PC-3 (cell line): ENCODE data around the gene CMTM4. TPM values are rescaled to one million over a fixed set of nuclear protein-coding genes. Genes with fewer than 3 reads are reported as not detected.

Experiments
- ATAC-seq: fragments of 200-7000 bp; cut with Tn5 transposase; 2 replicates; pipeline ENCODE4 v1.9.1; 2020; ENCODE audit warnings: mild to moderate bottlenecking, moderate library complexity
- BruUV-seq: library from RNA; stranded (reverse); fragments of 400-500 nt; replicated peaks from 2 replicates; lab custom pipeline; 2021; lab: Mats Ljungman, UMichigan
- CTCF ChIA-PET: fragments of 300-600 bp; sonication (Branson Sonifier 250); formaldehyde crosslinking; loops from one replicate; lab custom pipeline; 2022; ENCODE audit warnings: antibody characterized with exemption; lab: Charles Lee
- POLR2A ChIA-PET: fragments of 300-600 bp; sonication (Branson Sonifier 250); formaldehyde crosslinking; loops from one replicate; lab custom pipeline; 2022; ENCODE audit warnings: antibody characterized with exemption; ENCODE audit not compliant: unreplicated experiment; lab: Charles Lee
- DNase-seq: peaks from one replicate; pipeline ENCODE4 v3.0.0-alpha.2; 2015
- H2AFZ ChIP-seq: fragments of 300-600 bp; sonication (generic); 2 replicates; pipeline ENCODE4 v1.6.0; 2016; ENCODE audit warnings: antibody characterized with exemption, low read length
- H3F3A ChIP-seq: fragments of 300-600 bp; sonication (generic); one replicate; pipeline ENCODE4 v1.6.0; 2017; ENCODE audit warnings: antibody characterized with exemption, low read length, control low read depth, mild to moderate bottlenecking; ENCODE audit not compliant: unreplicated experiment
- H3K27ac ChIP-seq: fragments of 300-600 bp; sonication (generic); 2 replicates; pipeline ENCODE4 v1.5.1; 2016; ENCODE audit warnings: mild to moderate bottlenecking, low read length
- H3K27me3 ChIP-seq: fragments of 300-600 bp; sonication (generic); 2 replicates; pipeline ENCODE4 v1.6.1; 2016; ENCODE audit warnings: low read length, mixed read lengths
- H3K36me3 ChIP-seq: fragments of 300-600 bp; sonication (generic); 2 replicates; pipeline ENCODE4 v1.6.1; 2016; ENCODE audit warnings: low read depth, mixed run types, low read length, mixed read lengths
- H3K4me1 ChIP-seq: fragments of 300-600 bp; sonication (generic); 2 replicates; pipeline ENCODE4 v1.5.1; 2016; ENCODE audit warnings: low read length; ENCODE audit not compliant: insufficient read depth
- H3K4me2 ChIP-seq: fragments of 300-600 bp; sonication (generic); 2 replicates; pipeline ENCODE4 v1.6.0; 2016; ENCODE audit warnings: low read length
- H3K4me3 ChIP-seq: fragments of 300-600 bp; sonication (generic); 2 replicates; pipeline ENCODE4 v1.5.1; 2016; ENCODE audit warnings: mild to moderate bottlenecking, low read length, mixed read lengths
- H3K79me2 ChIP-seq: fragments of 300-600 bp; sonication (generic); 2 replicates; pipeline ENCODE4 v1.6.1; 2017; ENCODE audit warnings: low read length, mixed read lengths
- H3K9ac ChIP-seq: fragments of 300-600 bp; sonication (generic); 2 replicates; pipeline ENCODE4 v1.6.0; 2016; ENCODE audit warnings: mild to moderate bottlenecking, low read length
- H3K9me2 ChIP-seq: fragments of 300-600 bp; sonication (generic); replicated peaks from 2 replicates; pipeline ENCODE4 v1.6.1; 2016; ENCODE audit warnings: mixed run types, low read length, mixed read lengths
- H3K9me3 ChIP-seq: fragments of 300-600 bp; sonication (generic); 2 replicates; pipeline ENCODE4 v1.6.1; 2016; ENCODE audit warnings: low read length, mixed read lengths
- H4K20me1 ChIP-seq: fragments of 300-600 bp; sonication (generic); 2 replicates; pipeline ENCODE4 v1.6.1; 2016; ENCODE audit warnings: low read length, mixed read lengths
- EZH2 ChIP-seq: fragments of 300-600 bp; sonication (generic); IDR thresholded peaks from one replicate; pipeline ENCODE4 v1.6.1; 2017; ENCODE audit warnings: antibody characterized with exemption, mild to moderate bottlenecking, low read length; ENCODE audit not compliant: unreplicated experiment
- EZH2phosphoT487 ChIP-seq: fragments of 300-600 bp; sonication (generic); IDR thresholded peaks from 2 replicates; pipeline ENCODE4 v1.6.1; 2018; ENCODE audit warnings: mild to moderate bottlenecking, antibody characterized with exemption, low read length, borderline replicate concordance
- intact Hi-C: fragments of 100-400 bp; cut with micrococcal nuclease; formaldehyde crosslinking; loops from 2 replicates; pipeline ENCODE4 v1.9.0; 2023
- total RNA-seq: library from RNA; depleted of rRNA; stranded (reverse); fragments of >200 nt; gene quantifications from 2 replicates; pipeline ENCODE4 v1.2.3, GENCODE V29; 2014
- TF ChIP-seq, protein P1 (sequence below): fragments of 300-600 bp; sonication (generic); conservative IDR thresholded peaks from 2 replicates; pipeline ENCODE4 v1.5.1; 2017; ENCODE audit warnings: antibody characterized with exemption, low read depth, mild to moderate bottlenecking, low read length

The CMTM4 gene
- total RNA-seq, 1 experiment from 2014 or later, result 16.9 TPM

DNA sequence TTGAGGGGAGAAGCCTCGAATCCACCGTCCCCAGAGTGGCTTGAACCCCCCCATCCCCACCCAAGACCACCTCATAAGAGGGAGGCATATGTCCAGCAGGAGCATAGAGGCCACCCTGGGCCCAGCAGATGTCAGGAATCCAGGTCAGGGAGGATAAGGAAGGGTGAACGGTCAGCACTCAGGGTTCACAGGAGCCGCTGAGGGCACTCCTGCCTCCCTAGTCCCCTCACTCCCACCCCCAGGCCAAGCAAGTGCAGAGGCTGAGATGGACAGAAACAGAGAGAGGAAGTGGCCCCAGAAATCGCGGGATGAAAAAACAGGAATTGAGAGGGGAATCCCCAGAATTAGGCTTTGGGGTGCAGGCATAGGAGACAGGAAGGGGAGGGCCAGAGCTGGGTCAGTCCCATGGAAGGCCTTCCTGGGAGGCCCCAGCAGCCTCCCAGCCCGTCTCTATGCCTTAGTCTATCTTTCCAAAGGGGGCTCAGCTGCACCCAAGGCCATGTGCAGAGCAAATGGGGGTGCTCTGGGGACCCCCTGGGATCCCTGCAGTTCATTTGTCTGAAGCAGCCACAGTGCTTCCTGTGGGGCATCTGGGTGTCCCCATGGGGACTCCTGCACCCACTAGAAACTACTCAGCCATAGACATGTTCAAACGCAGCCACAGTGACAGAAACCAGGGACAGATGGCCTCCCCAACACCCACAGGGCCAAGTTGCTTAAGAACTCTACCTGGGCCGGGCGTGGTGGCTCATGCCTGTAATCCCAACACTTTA lies 90.4 kb downstream of the CMTM4 start:
- H3K27me3 ChIP-seq, result no peaks in the 10 kb centered on the region
- no peaks in the 10 kb centered on the region for H4K20me1 ChIP-seq
- BruUV-seq, result no TSS peak
- DNase-seq (no peak), ATAC-seq (no peak)
- no peak overlapping the region for H2AFZ ChIP-seq
- H3K36me3 ChIP-seq, result no peaks in the 10 kb centered on the region
- ChIA-PET CTCF (interaction anchor here (1.1 kb wide), 1 partner anchor 13 kb away, joined by 4 read pairs; no protein-coding TSS in a partner anchor), POLR2A (no interaction called here)
- intact Hi-C loops, result loop anchor here (2.0 to 10.0 kb wide), 4 partner anchors 43 to 267 kb away; partner anchors contain the start of gene CMTM4
- no peaks in the 10 kb centered on the region for H3K79me2 ChIP-seq
- no peaks in the 10 kb centered on the region for H3K9me3 ChIP-seq
- H3K4me1 ChIP-seq, result peaks cover 6% of the 10 kb centered on the region; the same call in 1 of the 2 replicates
- H3K9me2 ChIP-seq, result no peaks in the 10 kb centered on the region
- no peak overlapping the region for H3K9ac ChIP-seq
- TF ChIP-seq EZH2phosphoT487, result no peak
- no peaks in the 10 kb centered on the region for H3F3A ChIP-seq
- H3K27ac ChIP-seq, result no peak overlapping the region
- H3K4me3 ChIP-seq, result peak overlapping the region; percentile 72
- peak overlapping the region; percentile 79 for H3K4me2 ChIP-seq

DNA sequence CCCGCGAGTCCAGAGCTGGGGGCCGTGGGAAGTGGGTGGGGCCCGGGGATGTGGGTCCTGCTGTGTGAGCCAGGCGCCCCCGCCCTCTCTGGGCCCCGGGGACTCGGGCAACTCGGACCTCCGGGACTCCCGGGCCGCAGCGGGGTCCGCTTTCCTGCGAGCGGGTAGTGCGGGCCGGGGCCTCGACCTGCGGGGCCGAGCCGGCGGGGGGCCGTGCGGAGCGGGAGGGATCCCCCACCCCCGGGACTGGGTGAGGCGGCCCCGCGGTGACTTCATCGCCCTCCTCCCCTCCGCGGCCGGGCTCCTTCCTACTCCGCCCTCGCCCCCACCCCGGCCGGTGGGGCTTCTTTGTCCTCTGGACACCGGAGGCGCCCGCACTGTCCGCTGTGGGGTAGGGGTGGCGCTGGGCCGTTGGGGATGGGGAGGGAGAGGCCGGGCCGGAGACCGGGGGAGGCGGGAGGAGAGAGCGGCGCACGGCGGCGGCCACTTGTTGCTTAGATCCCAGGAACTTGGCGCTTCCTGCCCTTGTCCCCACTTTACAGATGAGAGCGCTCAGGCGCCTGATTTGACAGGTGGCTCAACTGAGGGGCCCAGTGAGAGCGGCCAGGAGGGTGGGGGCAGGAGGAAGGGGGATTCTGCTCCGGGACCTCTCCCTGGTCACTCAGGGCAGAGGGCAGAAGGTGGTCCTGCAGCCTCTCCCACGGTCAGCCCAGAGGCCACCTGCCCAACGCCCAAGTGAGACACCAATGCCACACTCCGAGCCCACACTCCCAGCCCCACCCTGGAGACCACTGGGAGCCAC lies 91.2 kb downstream of the CMTM4 start:
- H3K79me2 ChIP-seq, result no peaks in the 10 kb centered on the region
- H3K9ac ChIP-seq, result peak overlapping the region; percentile 69
- no peaks in the 10 kb centered on the region for H3F3A ChIP-seq
- peak; percentile 55 for ATAC-seq
- H3K27ac ChIP-seq, result no peak overlapping the region
- peak; percentile 27 for DNase-seq
- no peaks in the 10 kb centered on the region for H3K36me3 ChIP-seq
- TF ChIP-seq EZH2phosphoT487, result no peak
- TF ChIP-seq, protein P1, sequence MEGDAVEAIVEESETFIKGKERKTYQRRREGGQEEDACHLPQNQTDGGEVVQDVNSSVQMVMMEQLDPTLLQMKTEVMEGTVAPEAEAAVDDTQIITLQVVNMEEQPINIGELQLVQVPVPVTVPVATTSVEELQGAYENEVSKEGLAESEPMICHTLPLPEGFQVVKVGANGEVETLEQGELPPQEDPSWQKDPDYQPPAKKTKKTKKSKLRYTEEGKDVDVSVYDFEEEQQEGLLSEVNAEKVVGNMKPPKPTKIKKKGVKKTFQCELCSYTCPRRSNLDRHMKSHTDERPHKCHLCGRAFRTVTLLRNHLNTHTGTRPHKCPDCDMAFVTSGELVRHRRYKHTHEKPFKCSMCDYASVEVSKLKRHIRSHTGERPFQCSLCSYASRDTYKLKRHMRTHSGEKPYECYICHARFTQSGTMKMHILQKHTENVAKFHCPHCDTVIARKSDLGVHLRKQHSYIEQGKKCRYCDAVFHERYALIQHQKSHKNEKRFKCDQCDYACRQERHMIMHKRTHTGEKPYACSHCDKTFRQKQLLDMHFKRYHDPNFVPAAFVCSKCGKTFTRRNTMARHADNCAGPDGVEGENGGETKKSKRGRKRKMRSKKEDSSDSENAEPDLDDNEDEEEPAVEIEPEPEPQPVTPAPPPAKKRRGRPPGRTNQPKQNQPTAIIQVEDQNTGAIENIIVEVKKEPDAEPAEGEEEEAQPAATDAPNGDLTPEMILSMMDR, result no peak; the same call in 1 of the 2 replicates
- no peak for TF ChIP-seq EZH2
- H3K4me1 ChIP-seq, result peaks cover 6% of the 10 kb centered on the region; the same call in 1 of the 2 replicates
- intact Hi-C loops, result loop anchor here (2.0 to 10.0 kb wide), 4 partner anchors 43 to 267 kb away; partner anchors contain the start of gene CMTM4
- H3K4me2 ChIP-seq, result peak overlapping the region; percentile 79
- H3K9me2 ChIP-seq, result no peaks in the 10 kb centered on the region
- peak overlapping the region; percentile 72 for H3K4me3 ChIP-seq
- no peaks in the 10 kb centered on the region for H4K20me1 ChIP-seq
- ChIA-PET POLR2A (interaction anchor here (0.7 kb wide), 1 partner anchor 93 kb away, joined by 13 read pairs; no protein-coding TSS in a partner anchor), CTCF (interaction anchor here (0.5 to 1.1 kb wide), 2 partner anchors 13 to 1042 kb away, joined by 4 to 7 read pairs; no protein-coding TSS in a partner anchor)
- H3K9me3 ChIP-seq, result no peaks in the 10 kb centered on the region
- BruUV-seq, result TSS peak; percentile 61
- H3K27me3 ChIP-seq, result no peaks in the 10 kb centered on the region
- peak overlapping the region; percentile 68 for H2AFZ ChIP-seq
